Astrocyte (in vitro differentiated cells and primary cell): ENCODE results near the gene CDK5RAP1. TPM values are rescaled to one million over a fixed set of nuclear protein-coding genes. Genes with fewer than 3 reads are reported as not detected.

Experiments
- DNase-seq: peaks from one replicate; pipeline ENCODE4 v3.0.0-alpha.2; 2010; ENCODE audit warnings: low read depth
- FAIRE-seq: peaks from 2 replicates; lab custom pipeline; 2011; peaks lifted over from hg19 to GRCh38; lab: Jason Lieb, UNC
- H2AFZ ChIP-seq: 2 replicates; pipeline ENCODE4 v1.6.0; 2012; ENCODE audit warnings: low read depth, low read length, inconsistent platforms
- H3K27ac ChIP-seq: 2 replicates; pipeline ENCODE4 v1.5.1; 2011; ENCODE audit warnings: low read depth, low read length, inconsistent platforms
- H3K27me3 ChIP-seq: 2 replicates; pipeline ENCODE4 v1.6.0; 2011; ENCODE audit warnings: low read length, inconsistent platforms; ENCODE audit not compliant: insufficient read depth
- H3K36me3 ChIP-seq: 2 replicates; pipeline ENCODE4 v1.5.1; 2011; ENCODE audit warnings: low read length, inconsistent platforms; ENCODE audit not compliant: insufficient read depth
- H3K4me1 ChIP-seq: 2 replicates; pipeline ENCODE4 v1.5.1; 2011; ENCODE audit warnings: low read length, inconsistent platforms; ENCODE audit not compliant: insufficient read depth
- H3K4me2 ChIP-seq: 2 replicates; pipeline ENCODE4 v1.6.0; 2012; ENCODE audit warnings: low read length, inconsistent platforms
- H3K4me3 ChIP-seq: 2 replicates; pipeline ENCODE4 v1.5.1; 2011; ENCODE audit warnings: low read depth, mild to moderate bottlenecking, low read length, inconsistent platforms; ENCODE audit not compliant: insufficient read depth
- H3K79me2 ChIP-seq: 2 replicates; pipeline ENCODE4 v1.6.0; 2012; ENCODE audit warnings: mild to moderate bottlenecking, low read length, inconsistent platforms; ENCODE audit not compliant: insufficient read depth
- H3K9ac ChIP-seq: 2 replicates; pipeline ENCODE4 v1.6.0; 2012; ENCODE audit warnings: mild to moderate bottlenecking, low read length, inconsistent platforms
- H3K9me3 ChIP-seq: 2 replicates; pipeline ENCODE4 v1.5.1; 2012; ENCODE audit warnings: low read depth, mild to moderate bottlenecking, low read length, inconsistent platforms; ENCODE audit not compliant: insufficient read depth
- H4K20me1 ChIP-seq: 2 replicates; pipeline ENCODE4 v1.6.0; 2012; ENCODE audit warnings: low read length, inconsistent platforms; ENCODE audit not compliant: insufficient read depth
- H3K27ac Mint-ChIP-seq: one replicate; pipeline ENCODE4 v1.8.0; 2021; ENCODE audit warnings: mild to moderate bottlenecking, mixed read lengths; ENCODE audit not compliant: unreplicated experiment
- H3K27me3 Mint-ChIP-seq: one replicate; pipeline ENCODE4 v1.8.0; 2021; ENCODE audit warnings: low read depth, mixed read lengths; ENCODE audit not compliant: unreplicated experiment
- H3K36me3 Mint-ChIP-seq: one replicate; pipeline ENCODE4 v1.8.0; 2021; ENCODE audit warnings: low read depth, mixed read lengths; ENCODE audit not compliant: unreplicated experiment
- H3K4me1 Mint-ChIP-seq: one replicate; pipeline ENCODE4 v1.8.0; 2021; ENCODE audit warnings: low read depth, mixed read lengths; ENCODE audit not compliant: unreplicated experiment
- H3K4me3 Mint-ChIP-seq: one replicate; pipeline ENCODE4 v1.8.0; 2021; ENCODE audit warnings: mild to moderate bottlenecking, moderate library complexity, mixed read lengths; ENCODE audit not compliant: unreplicated experiment
- H3K9me3 Mint-ChIP-seq: one replicate; pipeline ENCODE4 v1.8.0; 2021; ENCODE audit warnings: mild to moderate bottlenecking, mixed read lengths; ENCODE audit not compliant: unreplicated experiment
- EZH2 ChIP-seq: IDR thresholded peaks from 2 replicates; pipeline ENCODE4 v1.6.1; 2012; ENCODE audit warnings: mild to moderate bottlenecking, low read length, inconsistent platforms; ENCODE audit not compliant: insufficient read depth
- total RNA-seq: library from RNA; stranded (reverse); gene quantifications from 2 replicates; pipeline ENCODE4 v1.2.1, GENCODE V29; 2021
- TF ChIP-seq, protein P1 (sequence below): IDR thresholded peaks from 2 replicates; pipeline ENCODE4 v1.5.1; 2011; ENCODE audit warnings: low read depth, mild to moderate bottlenecking, inconsistent platforms, low read length, moderate library complexity; ENCODE audit not compliant: insufficient read depth

CDK5RAP1 gene
- total RNA-seq, 1 donor from 2014 or later: 29.2 TPM

- Mint-ChIP-seq H3K4me1 (peaks cover 10% of the 10 kb centered on the region), H3K9me3 (no peaks in the 10 kb centered on the region), H3K4me3 (no peak overlapping the region), H3K27me3 (no peaks in the 10 kb centered on the region), H3K27ac (no peak overlapping the region), H3K36me3 (peaks cover 7% of the 10 kb centered on the region)
- Histone ChIP-seq H3K27ac (no peak overlapping the region), H3K9me3 (no peaks in the 10 kb centered on the region), H3K4me2 (no peak overlapping the region), H3K4me3 (no peak overlapping the region), H2AFZ (no peak overlapping the region), H3K27me3 (no peaks in the 10 kb centered on the region), H3K4me1 (no peaks in the 10 kb centered on the region), H3K36me3 (no peaks in the 10 kb centered on the region), H4K20me1 (no peaks in the 10 kb centered on the region), H3K79me2 (no peaks in the 10 kb centered on the region), H3K9ac (no peak overlapping the region)
- TF ChIP-seq, protein P1, sequence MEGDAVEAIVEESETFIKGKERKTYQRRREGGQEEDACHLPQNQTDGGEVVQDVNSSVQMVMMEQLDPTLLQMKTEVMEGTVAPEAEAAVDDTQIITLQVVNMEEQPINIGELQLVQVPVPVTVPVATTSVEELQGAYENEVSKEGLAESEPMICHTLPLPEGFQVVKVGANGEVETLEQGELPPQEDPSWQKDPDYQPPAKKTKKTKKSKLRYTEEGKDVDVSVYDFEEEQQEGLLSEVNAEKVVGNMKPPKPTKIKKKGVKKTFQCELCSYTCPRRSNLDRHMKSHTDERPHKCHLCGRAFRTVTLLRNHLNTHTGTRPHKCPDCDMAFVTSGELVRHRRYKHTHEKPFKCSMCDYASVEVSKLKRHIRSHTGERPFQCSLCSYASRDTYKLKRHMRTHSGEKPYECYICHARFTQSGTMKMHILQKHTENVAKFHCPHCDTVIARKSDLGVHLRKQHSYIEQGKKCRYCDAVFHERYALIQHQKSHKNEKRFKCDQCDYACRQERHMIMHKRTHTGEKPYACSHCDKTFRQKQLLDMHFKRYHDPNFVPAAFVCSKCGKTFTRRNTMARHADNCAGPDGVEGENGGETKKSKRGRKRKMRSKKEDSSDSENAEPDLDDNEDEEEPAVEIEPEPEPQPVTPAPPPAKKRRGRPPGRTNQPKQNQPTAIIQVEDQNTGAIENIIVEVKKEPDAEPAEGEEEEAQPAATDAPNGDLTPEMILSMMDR: no peak
- TF ChIP-seq EZH2: no peak
- no peak for DNase-seq
- FAIRE-seq: no peak
These were observed 51.8 kb downstream of the CDK5RAP1 start for GRCh38 chr20:33349493-33349892.

GRCh38 chr20:33348136-33348937, 53.0 kb downstream of the CDK5RAP1 start:
- TF ChIP-seq, protein P1: no peak
- no peak for TF ChIP-seq EZH2
- H3K27ac Mint-ChIP-seq: no peak overlapping the region

GRCh38 chr20:33345342-33345741, 56.0 kb downstream of the CDK5RAP1 start:
- no peak overlapping the region for H3K4me2 ChIP-seq
- no peak overlapping the region for H3K9ac ChIP-seq
- Mint-ChIP-seq H3K4me1 (no peaks in the 10 kb centered on the region), H3K27ac (no peak overlapping the region), H3K9me3 (no peaks in the 10 kb centered on the region), H3K27me3 (peaks cover 5% of the 10 kb centered on the region), H3K36me3 (peaks cover 4% of the 10 kb centered on the region), H3K4me3 (no peak overlapping the region)
- H3K4me3 ChIP-seq: no peak overlapping the region
- FAIRE-seq (no peak), DNase-seq (no peak)
- no peaks in the 10 kb centered on the region for H3K9me3 ChIP-seq
- no peaks in the 10 kb centered on the region for H3K27me3 ChIP-seq
- H3K36me3 ChIP-seq: no peaks in the 10 kb centered on the region
- no peaks in the 10 kb centered on the region for H3K79me2 ChIP-seq
- H3K4me1 ChIP-seq: no peaks in the 10 kb centered on the region
- no peak for TF ChIP-seq EZH2
- TF ChIP-seq, protein P1: no peak
- H3K27ac ChIP-seq: no peak overlapping the region
- no peaks in the 10 kb centered on the region for H4K20me1 ChIP-seq
- no peak overlapping the region for H2AFZ ChIP-seq

More at GRCh38 chr20:33348136-33348937, 53.0 kb downstream of the CDK5RAP1 start:
- H3K4me1 ChIP-seq: no peaks in the 10 kb centered on the region
- H4K20me1 ChIP-seq: no peaks in the 10 kb centered on the region
- no peaks in the 10 kb centered on the region for H3K36me3 ChIP-seq
- Mint-ChIP-seq H3K4me3 (no peak overlapping the region), H3K9me3 (no peaks in the 10 kb centered on the region), H3K36me3 (peaks cover 7% of the 10 kb centered on the region), H3K4me1 (peaks cover 10% of the 10 kb centered on the region), H3K27me3 (no peaks in the 10 kb centered on the region)
- H3K9me3 ChIP-seq: no peaks in the 10 kb centered on the region
- no peaks in the 10 kb centered on the region for H3K27me3 ChIP-seq
- H3K4me2 ChIP-seq: no peak overlapping the region
- no peaks in the 10 kb centered on the region for H3K79me2 ChIP-seq
- no peak for DNase-seq
- H3K9ac ChIP-seq: no peak overlapping the region
- H3K27ac ChIP-seq: no peak overlapping the region
- no peak overlapping the region for H3K4me3 ChIP-seq
- FAIRE-seq: no peak
- no peak overlapping the region for H2AFZ ChIP-seq
